Tibial nerve (tissue), 4 donors: Measurements from ENCODE around the gene PLPPR1.

Experiments
- EP300 ChIP-seq, 2 donors: sonication (generic); formaldehyde crosslinking; IDR thresholded peaks; one replicate each; pipeline ENCODE4 v1.6.1; 2017; ENCODE audit warnings: antibody characterized with exemption in 2 of 2, mild to moderate bottlenecking in 1 of 2
- POLR2A ChIP-seq, 2 donors: fragments of 450-650 bp; IDR thresholded peaks; one replicate each; pipeline ENCODE4 v1.6.1; 2017; ENCODE audit warnings: antibody characterized with exemption in 2 of 2, mild to moderate bottlenecking in 2 of 2, moderate library complexity in 2 of 2
- TF ChIP-seq, protein P1 (sequence below), 5 experiments: fragments of 200-600 bp in 3 of 5; fragments of 450-650 bp in 2 of 5; sonication (generic) in 3 of 5; IDR thresholded peaks; one replicate each; pipeline ENCODE4 v1.5.1; 2016 to 2019; ENCODE audit warnings: antibody characterized with exemption in 5 of 5, mild to moderate bottlenecking in 3 of 5, moderate library complexity in 2 of 5

DNA sequence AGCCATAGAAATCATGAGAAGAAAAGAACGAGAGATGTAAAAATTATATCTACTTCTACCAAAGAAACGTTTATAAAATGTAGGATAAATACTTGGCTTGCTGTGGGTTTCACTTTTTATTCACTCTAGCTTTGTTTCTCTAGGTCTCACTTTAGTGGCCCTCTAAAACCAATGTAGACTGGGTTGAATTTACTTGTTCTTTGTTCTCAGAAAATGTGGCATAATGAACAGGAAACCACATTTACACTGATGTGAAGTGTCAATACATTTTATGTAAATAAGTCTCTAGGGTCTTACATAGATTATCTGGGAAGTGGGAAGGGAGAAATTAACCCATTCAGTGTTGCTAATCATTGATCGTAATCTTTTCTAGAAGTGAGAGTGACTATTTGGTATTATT, 58.9 kb downstream of the PLPPR1 start:
- TF ChIP-seq POLR2A (IDR thresholded peaks at IDR 0.05) (no peak), EP300 (IDR thresholded peaks at IDR 0.05) (no peak)
- TF ChIP-seq, protein P1, sequence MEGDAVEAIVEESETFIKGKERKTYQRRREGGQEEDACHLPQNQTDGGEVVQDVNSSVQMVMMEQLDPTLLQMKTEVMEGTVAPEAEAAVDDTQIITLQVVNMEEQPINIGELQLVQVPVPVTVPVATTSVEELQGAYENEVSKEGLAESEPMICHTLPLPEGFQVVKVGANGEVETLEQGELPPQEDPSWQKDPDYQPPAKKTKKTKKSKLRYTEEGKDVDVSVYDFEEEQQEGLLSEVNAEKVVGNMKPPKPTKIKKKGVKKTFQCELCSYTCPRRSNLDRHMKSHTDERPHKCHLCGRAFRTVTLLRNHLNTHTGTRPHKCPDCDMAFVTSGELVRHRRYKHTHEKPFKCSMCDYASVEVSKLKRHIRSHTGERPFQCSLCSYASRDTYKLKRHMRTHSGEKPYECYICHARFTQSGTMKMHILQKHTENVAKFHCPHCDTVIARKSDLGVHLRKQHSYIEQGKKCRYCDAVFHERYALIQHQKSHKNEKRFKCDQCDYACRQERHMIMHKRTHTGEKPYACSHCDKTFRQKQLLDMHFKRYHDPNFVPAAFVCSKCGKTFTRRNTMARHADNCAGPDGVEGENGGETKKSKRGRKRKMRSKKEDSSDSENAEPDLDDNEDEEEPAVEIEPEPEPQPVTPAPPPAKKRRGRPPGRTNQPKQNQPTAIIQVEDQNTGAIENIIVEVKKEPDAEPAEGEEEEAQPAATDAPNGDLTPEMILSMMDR (IDR thresholded peaks at IDR 0.05), result no peak
